ENCODE results near the gene PDZK1IP1.
"Not testable (repeated sequence)": the region's sequence is repeated elsewhere in the genome, so short reads cannot be mapped to it uniquely, and the experiment has no call there.

Gene PDZK1IP1

GRCh38 chr1:47193496-47193895 lies 3.7 kb upstream of the PDZK1IP1 start:
- DNase-seq: not testable (repeated sequence)

GRCh38 chr1:47192458-47193384 lies 2.9 kb upstream of the PDZK1IP1 start:
- no peak for DNase-seq

- no peak for DNase-seq
Measured at GRCh38 chr1:47191940-47192457, 2.2 kb upstream of the PDZK1IP1 start.

- no peak for DNase-seq
Measured at GRCh38 chr1:47190857-47191256, 1.0 kb upstream of the PDZK1IP1 start.

GRCh38 chr1:47190509-47190855 lies 646 bp upstream of the PDZK1IP1 start:
- DNase-seq: no peak

GRCh38 chr1:47188791-47189785 lies 748 bp downstream of the PDZK1IP1 start:
- no peak for DNase-seq

GRCh38 chr1:47187926-47188250 lies 1.9 kb downstream of the PDZK1IP1 start:
- DNase-seq: no peak

- DNase-seq: no peak
Measured at GRCh38 chr1:47187231-47187925, 2.5 kb downstream of the PDZK1IP1 start.

- DNase-seq: no peak
Measured at GRCh38 chr1:47186267-47187185, 3.3 kb downstream of the PDZK1IP1 start.

GRCh38 chr1:47184822-47185677 lies 4.8 kb downstream of the PDZK1IP1 start:
- DNase-seq: no peak

GRCh38 chr1:47184090-47184821 lies 5.6 kb downstream of the PDZK1IP1 start:
- DNase-seq: peak; percentile 19

GRCh38 chr1:47183308-47184089 lies 6.3 kb downstream of the PDZK1IP1 start:
- DNase-seq: no peak

- no peak for DNase-seq
Measured at GRCh38 chr1:47182676-47183235, 7.1 kb downstream of the PDZK1IP1 start.

- no peak for DNase-seq
Measured at GRCh38 chr1:47181955-47182675, 7.7 kb downstream of the PDZK1IP1 start.

GRCh38 chr1:47181095-47181954 lies 8.5 kb downstream of the PDZK1IP1 start:
- DNase-seq: no peak

GRCh38 chr1:47180603-47181094 lies 9.2 kb downstream of the PDZK1IP1 start:
- no peak for DNase-seq
